Keratinocyte (primary cell): ENCODE measurements around the gene PTMS. TPM values are rescaled to one million over a fixed set of nuclear protein-coding genes. Genes with fewer than 3 reads are reported as not detected.

Experiments used
- DNase-seq: peaks from one replicate; pipeline ENCODE4 v3.0.0-alpha.2; 2011; ENCODE audit warnings: low read depth, missing footprints, low spot score
- FAIRE-seq: peaks from 2 replicates; lab custom pipeline; 2011; peaks lifted over from hg19 to GRCh38; lab: Jason Lieb, UNC
- H2AFZ ChIP-seq: 2 replicates; pipeline ENCODE4 v1.6.0; 2012; ENCODE audit warnings: low read length, control low read depth, inconsistent platforms; ENCODE audit not compliant: control insufficient read depth
- H3K27ac ChIP-seq: 2 replicates; pipeline ENCODE4 v1.5.1; 2011; ENCODE audit warnings: low read length; ENCODE audit not compliant: control insufficient read depth, insufficient read depth
- H3K27me3 ChIP-seq: 3 replicates; pipeline ENCODE4 v1.6.0; 2011; ENCODE audit warnings: low read length; ENCODE audit not compliant: control insufficient read depth, insufficient read depth; ENCODE audit errors: extremely low read depth
- H3K36me3 ChIP-seq, 2 experiments: 2 replicates in 1 of 2; 3 replicates in 1 of 2; pipeline ENCODE4 v1.5.1; 2011; ENCODE audit warnings: low read length in 2 of 2, mild to moderate bottlenecking in 1 of 2; ENCODE audit not compliant: control insufficient read depth in 2 of 2, insufficient read depth in 2 of 2; ENCODE audit errors: extremely low read depth in 1 of 2
- H3K4me1 ChIP-seq: 3 replicates; pipeline ENCODE4 v1.5.1; 2011; ENCODE audit warnings: low read length; ENCODE audit not compliant: control insufficient read depth, insufficient read depth; ENCODE audit errors: extremely low read depth
- H3K4me2 ChIP-seq: 3 replicates; pipeline ENCODE4 v1.6.0; 2011; ENCODE audit warnings: low read depth, low read length; ENCODE audit not compliant: control insufficient read depth, insufficient read depth; ENCODE audit errors: extremely low read depth
- H3K4me3 ChIP-seq, 3 experiments: fragments of 200-600 bp in 1 of 3; sonication (generic) in 1 of 3; 2 replicates in 2 of 3; 3 replicates in 1 of 3; pipeline ENCODE4 v1.5.1; 2011 to 2016; ENCODE audit warnings: low read length in 3 of 3, mild to moderate bottlenecking in 3 of 3, control low read depth in 2 of 3, inconsistent platforms in 1 of 3, low read depth in 1 of 3, mixed read lengths in 1 of 3, mixed run types in 1 of 3, moderate library complexity in 1 of 3; ENCODE audit not compliant: control insufficient read depth in 2 of 3, insufficient read depth in 2 of 3; ENCODE audit errors: extremely low read depth in 1 of 3
- H3K79me2 ChIP-seq: 2 replicates; pipeline ENCODE4 v1.6.0; 2012; ENCODE audit warnings: low read length; ENCODE audit not compliant: control insufficient read depth, insufficient read depth
- H3K9ac ChIP-seq: 3 replicates; pipeline ENCODE4 v1.6.0; 2011; ENCODE audit warnings: low read length; ENCODE audit not compliant: control insufficient read depth, insufficient read depth; ENCODE audit errors: extremely low read depth
- H3K9me1 ChIP-seq: 3 replicates; pipeline ENCODE4 v1.6.0; 2011; ENCODE audit warnings: low read length; ENCODE audit not compliant: control insufficient read depth, insufficient read depth; ENCODE audit errors: extremely low read depth
- H3K9me3 ChIP-seq: 2 replicates; pipeline ENCODE4 v1.5.1; 2012; ENCODE audit warnings: low read depth, low read length; ENCODE audit not compliant: control insufficient read depth
- H4K20me1 ChIP-seq: 3 replicates; pipeline ENCODE4 v1.6.0; 2011; ENCODE audit warnings: low read length; ENCODE audit not compliant: control insufficient read depth, insufficient read depth; ENCODE audit errors: extremely low read depth
- CTCF ChIP-seq, 3 experiments: IDR thresholded peaks in 1 of 3; conservative IDR thresholded peaks in 1 of 3; optimal IDR thresholded peaks in 1 of 3; 2 replicates in 2 of 3; 3 replicates in 1 of 3; pipeline versions ENCODE3 to v1.5.1; 2011; ENCODE audit warnings: low read length in 3 of 3, mild to moderate bottlenecking in 3 of 3, moderate library complexity in 2 of 3, control low read depth in 1 of 3, inconsistent platforms in 1 of 3; ENCODE audit not compliant: insufficient read depth in 2 of 3; ENCODE audit errors: extremely low read depth in 1 of 3
- EZH2 ChIP-seq: IDR thresholded peaks from one replicate; pipeline ENCODE4 v1.6.1; 2012; ENCODE audit warnings: inconsistent platforms, mild to moderate bottlenecking, low read length, moderate library complexity
- dilution Hi-C: fragments of 300-500 bp; cut with MboI; formaldehyde crosslinking; loops from one replicate; pipeline ENCODE4 v1.7.0; 2020; ENCODE audit warnings: low sequenced_read_pairs; ENCODE audit not compliant: extremely low pct_ligation_motif_present
- polyA plus RNA-seq, 5 experiments: library from polyadenylated mRNA; depleted of rRNA in 3 of 5; stranded (reverse) in 3 of 5; stranded (forward) in 1 of 5; unstranded in 1 of 5; fragments of >200 nt; gene quantifications; 1 replicate in 1 of 5; 2 replicates in 3 of 5; 3 replicates in 1 of 5; pipeline versions ENCODE4 v1.2.1 to v1.2.3, GENCODE V29; 2011 to 2012; ENCODE audit warnings: missing spikeins in 2 of 5, low read depth in 1 of 5, low replicate concordance in 1 of 5

PTMS gene
- polyA plus RNA-seq, 1 donor (not counting 4 experiments of a cell fraction or from before 2014, with no cell fraction given): 119 TPM

- dilution Hi-C loops: no loop called here
- no peaks in the 10 kb centered on the region for H3K9me1 ChIP-seq
These were observed 50.9 kb downstream of the PTMS start for GRCh38 chr12:6817098-6817497.

GRCh38 chr12:6817662-6818157 is 51.5 kb downstream of the PTMS start:
- dilution Hi-C loops: no loop called here
- H3K9ac ChIP-seq: no peak overlapping the region

More at GRCh38 chr12:6817098-6817497, 50.9 kb downstream of the PTMS start:
- Histone ChIP-seq H3K27ac (no peak overlapping the region), H3K27me3 (peaks cover 45% of the 10 kb centered on the region), H3K36me3 (no peaks in the 10 kb centered on the region), H3K79me2 (no peaks in the 10 kb centered on the region), H4K20me1 (no peaks in the 10 kb centered on the region), H3K4me3 (no peak overlapping the region), H3K9me3 (no peaks in the 10 kb centered on the region), H2AFZ (no peak overlapping the region), H3K9ac (no peak overlapping the region), H3K4me1 (no peaks in the 10 kb centered on the region), H3K4me2 (no peak overlapping the region)
- FAIRE-seq (no peak), DNase-seq (no peak)
- no peak for TF ChIP-seq EZH2
- TF ChIP-seq CTCF (optimal IDR thresholded peaks at IDR 0.05 in 1 of 3, IDR thresholded peaks at IDR 0.05 in 1 of 3, conservative IDR thresholded peaks at IDR 0.05 in 1 of 3; ENCODE audit: extremely low read depth in 1 of 3, insufficient read depth in 2 of 3, low read length in 3 of 3): no peak

More at GRCh38 chr12:6817662-6818157, 51.5 kb downstream of the PTMS start:
- FAIRE-seq (no peak), DNase-seq (no peak)
- H3K79me2 ChIP-seq: no peaks in the 10 kb centered on the region
- no peaks in the 10 kb centered on the region for H3K36me3 ChIP-seq
- TF ChIP-seq CTCF (optimal IDR thresholded peaks at IDR 0.05 in 1 of 3, IDR thresholded peaks at IDR 0.05 in 1 of 3, conservative IDR thresholded peaks at IDR 0.05 in 1 of 3; ENCODE audit: extremely low read depth in 1 of 3, insufficient read depth in 2 of 3, low read length in 3 of 3) (no peak), EZH2 (no peak)
- peaks cover 51% of the 10 kb centered on the region for H3K27me3 ChIP-seq
- H3K27ac ChIP-seq: no peak overlapping the region
- no peaks in the 10 kb centered on the region for H3K4me1 ChIP-seq
- no peak overlapping the region for H2AFZ ChIP-seq
- no peaks in the 10 kb centered on the region for H3K9me1 ChIP-seq
- H3K4me3 ChIP-seq: no peak overlapping the region
- H3K4me2 ChIP-seq: no peak overlapping the region
- no peaks in the 10 kb centered on the region for H3K9me3 ChIP-seq
- no peaks in the 10 kb centered on the region for H4K20me1 ChIP-seq
